ENCODE data around the gene ASTN2.

DNA sequence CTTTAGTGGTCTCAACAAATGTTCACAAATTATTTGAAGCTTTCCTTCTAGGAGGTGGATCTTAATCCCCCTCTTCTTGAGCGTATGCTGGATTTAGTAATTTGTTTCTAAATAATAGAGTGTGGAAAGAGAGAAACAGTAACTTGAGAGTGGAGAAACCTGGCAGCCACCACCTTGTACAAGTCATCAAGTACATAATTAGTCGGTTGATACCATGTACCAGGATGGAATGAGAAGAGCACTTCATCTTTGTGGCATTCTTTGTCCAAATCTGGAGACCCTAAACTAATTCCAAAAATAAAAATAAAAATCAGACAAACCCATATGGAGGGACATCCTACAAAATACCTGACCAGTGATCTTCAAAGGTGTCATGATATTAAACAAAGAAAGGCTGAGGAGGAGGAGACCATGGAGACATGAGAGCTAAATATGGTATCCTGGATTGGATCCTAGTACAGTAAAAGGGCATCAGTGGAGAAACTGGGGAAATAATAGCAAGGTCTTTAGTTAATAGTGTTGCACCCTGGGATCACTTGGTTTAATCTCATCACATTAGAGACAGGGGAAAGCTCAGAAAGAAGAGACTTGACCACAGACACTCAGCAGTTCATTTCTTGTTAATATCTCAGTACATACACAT is 147.9 kb downstream of the ASTN2 start:
- TF ChIP-seq, protein P1, sequence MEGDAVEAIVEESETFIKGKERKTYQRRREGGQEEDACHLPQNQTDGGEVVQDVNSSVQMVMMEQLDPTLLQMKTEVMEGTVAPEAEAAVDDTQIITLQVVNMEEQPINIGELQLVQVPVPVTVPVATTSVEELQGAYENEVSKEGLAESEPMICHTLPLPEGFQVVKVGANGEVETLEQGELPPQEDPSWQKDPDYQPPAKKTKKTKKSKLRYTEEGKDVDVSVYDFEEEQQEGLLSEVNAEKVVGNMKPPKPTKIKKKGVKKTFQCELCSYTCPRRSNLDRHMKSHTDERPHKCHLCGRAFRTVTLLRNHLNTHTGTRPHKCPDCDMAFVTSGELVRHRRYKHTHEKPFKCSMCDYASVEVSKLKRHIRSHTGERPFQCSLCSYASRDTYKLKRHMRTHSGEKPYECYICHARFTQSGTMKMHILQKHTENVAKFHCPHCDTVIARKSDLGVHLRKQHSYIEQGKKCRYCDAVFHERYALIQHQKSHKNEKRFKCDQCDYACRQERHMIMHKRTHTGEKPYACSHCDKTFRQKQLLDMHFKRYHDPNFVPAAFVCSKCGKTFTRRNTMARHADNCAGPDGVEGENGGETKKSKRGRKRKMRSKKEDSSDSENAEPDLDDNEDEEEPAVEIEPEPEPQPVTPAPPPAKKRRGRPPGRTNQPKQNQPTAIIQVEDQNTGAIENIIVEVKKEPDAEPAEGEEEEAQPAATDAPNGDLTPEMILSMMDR (IDR thresholded peaks at IDR 0.05; ENCODE audit: low read depth, low read length, missing input control): no peak
- TF ChIP-seq TAF1 (conservative IDR thresholded peaks at IDR 0.05) (no peak), RXRA (IDR thresholded peaks at IDR 0.05) (no peak), JUND (IDR thresholded peaks at IDR 0.05) (no peak), GABPA (IDR thresholded peaks at IDR 0.05 in 1 of 2, conservative IDR thresholded peaks at IDR 0.05 in 1 of 2) (no peak), SP1 (IDR thresholded peaks at IDR 0.05) (no peak), YY1 (IDR thresholded peaks at IDR 0.05) (no peak)
- TF ChIP-seq, protein P2, sequence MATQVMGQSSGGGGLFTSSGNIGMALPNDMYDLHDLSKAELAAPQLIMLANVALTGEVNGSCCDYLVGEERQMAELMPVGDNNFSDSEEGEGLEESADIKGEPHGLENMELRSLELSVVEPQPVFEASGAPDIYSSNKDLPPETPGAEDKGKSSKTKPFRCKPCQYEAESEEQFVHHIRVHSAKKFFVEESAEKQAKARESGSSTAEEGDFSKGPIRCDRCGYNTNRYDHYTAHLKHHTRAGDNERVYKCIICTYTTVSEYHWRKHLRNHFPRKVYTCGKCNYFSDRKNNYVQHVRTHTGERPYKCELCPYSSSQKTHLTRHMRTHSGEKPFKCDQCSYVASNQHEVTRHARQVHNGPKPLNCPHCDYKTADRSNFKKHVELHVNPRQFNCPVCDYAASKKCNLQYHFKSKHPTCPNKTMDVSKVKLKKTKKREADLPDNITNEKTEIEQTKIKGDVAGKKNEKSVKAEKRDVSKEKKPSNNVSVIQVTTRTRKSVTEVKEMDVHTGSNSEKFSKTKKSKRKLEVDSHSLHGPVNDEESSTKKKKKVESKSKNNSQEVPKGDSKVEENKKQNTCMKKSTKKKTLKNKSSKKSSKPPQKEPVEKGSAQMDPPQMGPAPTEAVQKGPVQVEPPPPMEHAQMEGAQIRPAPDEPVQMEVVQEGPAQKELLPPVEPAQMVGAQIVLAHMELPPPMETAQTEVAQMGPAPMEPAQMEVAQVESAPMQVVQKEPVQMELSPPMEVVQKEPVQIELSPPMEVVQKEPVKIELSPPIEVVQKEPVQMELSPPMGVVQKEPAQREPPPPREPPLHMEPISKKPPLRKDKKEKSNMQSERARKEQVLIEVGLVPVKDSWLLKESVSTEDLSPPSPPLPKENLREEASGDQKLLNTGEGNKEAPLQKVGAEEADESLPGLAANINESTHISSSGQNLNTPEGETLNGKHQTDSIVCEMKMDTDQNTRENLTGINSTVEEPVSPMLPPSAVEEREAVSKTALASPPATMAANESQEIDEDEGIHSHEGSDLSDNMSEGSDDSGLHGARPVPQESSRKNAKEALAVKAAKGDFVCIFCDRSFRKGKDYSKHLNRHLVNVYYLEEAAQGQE (IDR thresholded peaks at IDR 0.05): no peak
- TF ChIP-seq, protein P3, sequence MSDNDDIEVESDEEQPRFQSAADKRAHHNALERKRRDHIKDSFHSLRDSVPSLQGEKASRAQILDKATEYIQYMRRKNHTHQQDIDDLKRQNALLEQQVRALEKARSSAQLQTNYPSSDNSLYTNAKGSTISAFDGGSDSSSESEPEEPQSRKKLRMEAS (IDR thresholded peaks at IDR 0.05): no peak

All from liver (tissue), 3 donors.